CD4-positive, CD25-positive, alpha-beta regulatory T cell (primary cell): ENCODE data around the gene CTTN. TPM values are rescaled to one million over a fixed set of nuclear protein-coding genes. Genes with fewer than 3 reads are reported as not detected.

Source experiments
- ATAC-seq, 2 donors: fragments of 150-1000 bp; cut with Tn5 transposase; one replicate each; pipeline ENCODE4 v1.10.0; 2021; ENCODE audit warnings: low read depth in 2 of 2, moderate number of reproducible peaks in 2 of 2, moderate library complexity in 1 of 2
- DNase-seq, 3 donors: peaks; one replicate each; pipeline versions ENCODE4 v3.0.0 to v3.0.0-alpha.2; 2012 to 2022; ENCODE audit warnings: mixed read lengths in 1 of 3
- H3K27ac ChIP-seq: one replicate; pipeline ENCODE4 v1.7.0; 2013; ENCODE audit warnings: mild to moderate bottlenecking, low read length; ENCODE audit not compliant: insufficient read depth, poor library complexity, severe bottlenecking
- H3K27me3 ChIP-seq: one replicate; pipeline ENCODE4 v1.7.0; 2013; ENCODE audit warnings: low read length; ENCODE audit not compliant: control insufficient read depth, insufficient read depth
- H3K36me3 ChIP-seq: one replicate; pipeline ENCODE4 v1.7.0; 2013; ENCODE audit warnings: mild to moderate bottlenecking, low read length, moderate library complexity; ENCODE audit not compliant: control insufficient read depth, insufficient read depth
- H3K4me1 ChIP-seq: 2 replicates; pipeline ENCODE4 v1.7.0; 2013; ENCODE audit warnings: mild to moderate bottlenecking, low read length; ENCODE audit not compliant: insufficient read depth, control insufficient read depth, poor library complexity, severe bottlenecking
- H3K4me3 ChIP-seq: one replicate; pipeline ENCODE4 v1.7.0; 2013; ENCODE audit warnings: low read depth, mild to moderate bottlenecking, low read length, moderate library complexity
- H3K9me3 ChIP-seq, 2 experiments: 1 replicate in 1 of 2; 2 replicates in 1 of 2; pipeline ENCODE4 v1.7.0; 2013; ENCODE audit warnings: low read length in 2 of 2, mild to moderate bottlenecking in 1 of 2, moderate library complexity in 1 of 2; ENCODE audit not compliant: control insufficient read depth in 2 of 2
- H3K27ac Mint-ChIP-seq, 3 donors: one replicate each; pipeline ENCODE4 v1.8.0; 2020 to 2022; ENCODE audit warnings: mild to moderate bottlenecking in 3 of 3, mixed read lengths in 3 of 3, moderate library complexity in 2 of 3
- H3K27me3 Mint-ChIP-seq: one replicate; pipeline ENCODE4 v1.8.0; 2022; ENCODE audit warnings: mild to moderate bottlenecking, mixed read lengths
- H3K36me3 Mint-ChIP-seq: one replicate; pipeline ENCODE4 v1.8.0; 2020; ENCODE audit warnings: mixed read lengths
- H3K4me1 Mint-ChIP-seq, 4 donors: one replicate each; pipeline ENCODE4 v1.8.0; 2020 to 2022; ENCODE audit warnings: mixed read lengths in 4 of 4, mild to moderate bottlenecking in 1 of 4
- H3K4me3 Mint-ChIP-seq, 4 donors: one replicate each; pipeline ENCODE4 v1.8.0; 2020 to 2022; ENCODE audit warnings: mild to moderate bottlenecking in 4 of 4, mixed read lengths in 4 of 4, moderate library complexity in 3 of 4
- H3K9me3 Mint-ChIP-seq, 7 donors: one replicate each; pipeline ENCODE4 v1.8.0; 2020 to 2022; ENCODE audit warnings: mixed read lengths in 7 of 7, mild to moderate bottlenecking in 3 of 7, moderate library complexity in 2 of 7
- polyA plus RNA-seq, 4 donors: library from polyadenylated mRNA; unstranded; fragments of 300-500 nt; fragmentation: Illumina TruSeq; gene quantifications; one replicate each; pipeline ENCODE4 v1.2.3, GENCODE V29; 2021
- total RNA-seq: library from RNA; stranded (reverse); gene quantifications from one replicate; pipeline ENCODE4 v1.2.3, GENCODE V29; 2022

Gene CTTN
- total and polyA plus RNA-seq, 5 donors from 2014 or later: 0.37 to 5.4 TPM; not detected in 3

GRCh38 chr11:70411713-70412452 is 13.6 kb downstream of the CTTN start:
- Mint-ChIP-seq H3K27me3 (no peaks in the 10 kb centered on the region), H3K36me3 (no peaks in the 10 kb centered on the region), H3K27ac (no peak overlapping the region), H3K4me3 (no peak overlapping the region), H3K9me3 (no peaks in the 10 kb centered on the region), H3K4me1 (no peaks in the 10 kb centered on the region)
- Histone ChIP-seq H3K27me3 (no peaks in the 10 kb centered on the region), H3K36me3 (no peaks in the 10 kb centered on the region), H3K4me1 (no peaks in the 10 kb centered on the region), H3K27ac (no peak overlapping the region), H3K4me3 (no peak overlapping the region), H3K9me3 (no peaks in the 10 kb centered on the region)
- no peak for DNase-seq
- ATAC-seq: no peak

DNA sequence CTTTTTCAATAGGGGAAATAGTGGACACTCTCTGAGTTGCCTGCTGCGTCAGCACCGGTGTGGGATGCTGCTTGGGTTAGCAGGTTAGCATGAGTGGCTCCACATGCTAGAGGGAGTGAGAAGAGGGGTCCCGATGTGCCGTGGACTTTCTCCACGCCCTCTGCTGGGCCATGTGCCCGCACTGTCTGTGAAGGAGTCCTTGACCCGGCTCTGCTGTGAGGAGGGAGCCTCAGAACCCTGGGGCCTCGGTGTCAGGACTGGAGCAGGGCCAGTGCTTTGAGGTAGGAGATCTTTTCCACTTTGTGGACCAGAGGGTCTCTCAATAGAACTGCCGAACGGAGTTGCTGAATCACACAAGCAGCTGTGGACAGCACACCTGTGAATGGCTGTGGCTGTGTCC is 14.8 kb downstream of the CTTN start:
- H3K9me3 Mint-ChIP-seq: no peaks in the 10 kb centered on the region
- H3K9me3 ChIP-seq: no peaks in the 10 kb centered on the region
- no peaks in the 10 kb centered on the region for H3K36me3 Mint-ChIP-seq
- no peaks in the 10 kb centered on the region for H3K27me3 ChIP-seq
- no peaks in the 10 kb centered on the region for H3K36me3 ChIP-seq
- no peak for ATAC-seq
- H3K27ac ChIP-seq: no peak overlapping the region
- H3K4me3 Mint-ChIP-seq: no peak overlapping the region
- DNase-seq: no peak
- H3K4me1 Mint-ChIP-seq: no peaks in the 10 kb centered on the region
- no peak overlapping the region for H3K27ac Mint-ChIP-seq
- no peaks in the 10 kb centered on the region for H3K27me3 Mint-ChIP-seq
- H3K4me3 ChIP-seq: no peak overlapping the region
- H3K4me1 ChIP-seq: no peaks in the 10 kb centered on the region

- Histone ChIP-seq H3K4me3 (no peak overlapping the region), H3K27me3 (no peaks in the 10 kb centered on the region), H3K4me1 (no peaks in the 10 kb centered on the region), H3K9me3 (no peaks in the 10 kb centered on the region), H3K27ac (no peak overlapping the region), H3K36me3 (no peaks in the 10 kb centered on the region)
- no peak for ATAC-seq
- H3K27ac Mint-ChIP-seq: no peak overlapping the region
- H3K9me3 Mint-ChIP-seq: no peaks in the 10 kb centered on the region
- no peaks in the 10 kb centered on the region for H3K27me3 Mint-ChIP-seq
- H3K36me3 Mint-ChIP-seq: no peaks in the 10 kb centered on the region
- no peaks in the 10 kb centered on the region for H3K4me1 Mint-ChIP-seq
- no peak for DNase-seq
- no peak overlapping the region for H3K4me3 Mint-ChIP-seq
Measured at GRCh38 chr11:70414341-70415100, 16.2 kb downstream of the CTTN start.

- no peak overlapping the region for H3K27ac Mint-ChIP-seq
- H3K36me3 Mint-ChIP-seq: no peaks in the 10 kb centered on the region
- H3K36me3 ChIP-seq: no peaks in the 10 kb centered on the region
- H3K4me3 Mint-ChIP-seq: no peak overlapping the region
- H3K4me3 ChIP-seq: no peak overlapping the region
- ATAC-seq (no peak), DNase-seq (no peak)
- no peaks in the 10 kb centered on the region for H3K27me3 ChIP-seq
- no peaks in the 10 kb centered on the region for H3K9me3 Mint-ChIP-seq
- H3K4me1 Mint-ChIP-seq: no peaks in the 10 kb centered on the region
- H3K4me1 ChIP-seq: no peaks in the 10 kb centered on the region
- no peak overlapping the region for H3K27ac ChIP-seq
- H3K27me3 Mint-ChIP-seq: no peaks in the 10 kb centered on the region
- no peaks in the 10 kb centered on the region for H3K9me3 ChIP-seq
Measured at GRCh38 chr11:70415191-70415590, 16.9 kb downstream of the CTTN start.

DNA sequence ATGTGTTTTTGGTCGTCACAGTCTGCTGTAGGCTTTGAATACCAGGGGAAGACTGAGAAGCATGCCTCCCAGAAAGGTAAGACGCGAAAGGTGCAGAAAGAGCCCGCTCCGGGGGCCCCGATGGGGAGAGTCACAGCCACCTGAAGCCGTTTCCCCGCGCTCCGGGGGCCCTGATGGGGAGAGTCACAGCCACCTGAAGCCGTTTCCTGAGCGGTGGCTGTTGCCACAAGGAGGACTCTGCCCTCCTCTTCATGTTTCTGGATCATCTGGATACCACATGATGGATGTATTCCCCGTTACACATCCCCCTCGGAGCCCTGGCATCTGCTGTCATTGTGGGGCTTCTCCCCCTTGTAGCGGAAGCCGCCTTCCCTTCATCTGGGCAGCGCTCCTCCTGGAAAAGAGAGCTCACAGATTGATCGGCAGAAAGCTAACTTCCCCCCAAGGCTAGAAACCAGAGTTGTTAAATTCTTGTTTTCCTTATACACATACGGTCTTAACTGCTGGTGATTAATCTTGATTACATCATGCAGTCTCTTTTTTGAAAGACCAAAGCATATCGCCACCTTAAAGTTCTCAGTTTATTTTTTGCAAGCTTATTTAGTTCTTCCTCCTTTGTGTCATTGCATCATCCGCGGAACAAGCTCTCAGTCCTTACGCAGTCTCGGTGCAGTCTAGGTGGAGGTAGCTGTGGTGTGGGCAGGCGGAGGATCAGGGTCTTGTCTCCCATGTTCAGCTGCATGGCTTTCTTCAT is 17.5 kb downstream of the CTTN start:
- Histone ChIP-seq H3K4me1 (no peaks in the 10 kb centered on the region), H3K9me3 (no peaks in the 10 kb centered on the region), H3K36me3 (no peaks in the 10 kb centered on the region), H3K27ac (no peak overlapping the region), H3K27me3 (no peaks in the 10 kb centered on the region), H3K4me3 (no peak overlapping the region)
- Mint-ChIP-seq H3K27me3 (no peaks in the 10 kb centered on the region), H3K4me1 (no peaks in the 10 kb centered on the region), H3K36me3 (no peaks in the 10 kb centered on the region), H3K27ac (no peak overlapping the region), H3K9me3 (no peaks in the 10 kb centered on the region), H3K4me3 (no peak overlapping the region)
- ATAC-seq (no peak), DNase-seq (no peak)

DNA sequence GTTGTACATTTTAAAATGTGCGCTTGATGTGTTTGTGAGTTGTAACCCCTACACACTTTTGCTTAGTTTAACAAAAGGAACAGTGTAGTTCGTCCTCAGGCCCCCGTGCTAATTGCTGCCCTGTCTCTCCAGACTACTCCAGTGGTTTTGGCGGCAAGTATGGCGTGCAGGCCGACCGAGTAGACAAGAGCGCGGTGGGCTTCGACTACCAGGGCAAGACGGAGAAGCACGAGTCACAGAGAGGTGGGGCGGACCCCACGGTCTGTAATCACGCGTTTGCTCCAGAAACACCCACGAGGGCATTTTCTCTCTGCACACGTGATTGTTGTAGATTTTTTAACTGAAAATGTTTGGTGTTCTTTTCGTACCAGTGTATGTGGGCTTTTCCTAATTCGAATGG is 18.6 kb downstream of the CTTN start:
- Histone ChIP-seq H3K27me3 (no peaks in the 10 kb centered on the region), H3K4me3 (no peak overlapping the region), H3K36me3 (no peaks in the 10 kb centered on the region), H3K9me3 (no peaks in the 10 kb centered on the region), H3K27ac (no peak overlapping the region), H3K4me1 (no peaks in the 10 kb centered on the region)
- Mint-ChIP-seq H3K9me3 (no peaks in the 10 kb centered on the region), H3K27me3 (no peaks in the 10 kb centered on the region), H3K4me3 (no peak overlapping the region), H3K4me1 (peaks cover 0 to 4% (median 0%) of the 10 kb centered on the region in 4 donors), H3K36me3 (no peaks in the 10 kb centered on the region), H3K27ac (no peak overlapping the region)
- ATAC-seq (no peak), DNase-seq (no peak)

DNA sequence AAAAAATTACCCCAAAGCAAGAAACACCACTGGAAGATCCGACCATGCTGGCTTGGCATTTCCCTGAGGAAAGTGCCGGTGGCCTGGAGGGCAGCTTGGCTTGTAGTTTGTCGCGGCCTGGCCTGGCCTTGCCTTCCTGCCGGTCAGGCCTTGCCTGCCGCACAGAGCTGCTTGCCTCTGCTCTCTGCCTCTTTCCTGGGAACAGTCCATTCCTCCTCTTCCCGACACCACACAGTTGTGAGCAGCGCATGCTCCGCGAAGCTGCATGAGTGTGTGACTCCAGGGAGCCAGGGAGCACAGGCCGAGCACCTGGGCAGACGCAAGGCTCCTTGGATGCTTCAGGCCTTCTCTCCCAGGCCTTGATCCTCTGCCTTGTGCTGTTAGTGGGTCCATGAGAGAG is 19.8 kb downstream of the CTTN start:
- no peaks in the 10 kb centered on the region for H3K27me3 ChIP-seq
- no peaks in the 10 kb centered on the region for H3K27me3 Mint-ChIP-seq
- no peaks in the 10 kb centered on the region for H3K9me3 ChIP-seq

More for the DNA sequence above, 19.8 kb downstream of the CTTN start:
- Mint-ChIP-seq H3K9me3 (no peaks in the 10 kb centered on the region), H3K4me1 (peaks cover 0 to 6% (median 0%) of the 10 kb centered on the region in 4 donors), H3K4me3 (no peak overlapping the region), H3K27ac (no peak overlapping the region), H3K36me3 (no peaks in the 10 kb centered on the region)
- Histone ChIP-seq H3K4me1 (no peaks in the 10 kb centered on the region), H3K4me3 (no peak overlapping the region), H3K36me3 (no peaks in the 10 kb centered on the region), H3K27ac (no peak overlapping the region)
- ATAC-seq: no peak
- no peak for DNase-seq
